DLD1 (cell line): Measurements from ENCODE around the gene GPR39.

Experiments used
- in situ Hi-C: cut with HindIII; loops from 2 replicates; pipeline ENCODE4 v1.10.0; 2017; ENCODE audit warnings: low sequenced_read_pairs

The GPR39 gene

DNA sequence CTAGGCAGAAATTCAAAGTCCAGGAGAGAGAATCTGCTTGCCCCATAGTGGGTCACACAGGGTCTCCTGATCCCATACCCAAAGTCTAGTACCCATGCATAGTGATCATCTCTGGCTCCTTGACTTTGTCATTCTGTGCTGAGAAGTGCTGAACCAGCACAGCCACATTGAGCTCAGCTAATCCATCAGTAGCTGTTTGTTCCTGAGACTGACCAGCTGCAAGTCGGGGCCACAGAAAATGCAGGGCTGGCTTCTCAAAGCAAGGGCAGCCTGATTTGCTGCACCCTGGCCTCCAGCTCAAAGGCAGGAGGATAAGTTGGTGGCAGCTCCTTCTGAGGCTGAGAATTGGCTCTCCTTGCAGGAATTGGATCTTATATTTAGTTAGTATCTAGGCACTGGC is 181.2 kb downstream of the GPR39 start:
- in situ Hi-C loops, result no loop called here

DNA sequence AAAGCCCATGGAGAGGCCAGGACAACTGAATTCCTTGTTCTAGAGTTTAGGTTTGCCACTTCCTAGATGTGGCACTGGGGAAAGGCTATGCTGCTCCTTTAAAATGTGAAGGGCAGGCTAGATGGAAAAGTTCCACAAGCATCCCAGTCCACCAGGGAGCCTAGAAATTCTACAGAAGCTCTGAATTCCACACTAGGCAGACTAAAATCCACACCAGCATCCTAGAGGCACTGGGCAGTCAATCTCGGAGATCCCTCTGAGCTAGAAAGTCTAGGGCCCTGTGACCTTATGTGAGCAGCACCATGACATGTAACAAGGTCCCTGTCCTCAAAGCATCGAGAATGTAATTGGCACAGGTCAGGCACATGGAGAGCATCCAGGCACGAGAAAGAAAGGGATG is 181.9 kb downstream of the GPR39 start:
- in situ Hi-C loops, result no loop called here

DNA sequence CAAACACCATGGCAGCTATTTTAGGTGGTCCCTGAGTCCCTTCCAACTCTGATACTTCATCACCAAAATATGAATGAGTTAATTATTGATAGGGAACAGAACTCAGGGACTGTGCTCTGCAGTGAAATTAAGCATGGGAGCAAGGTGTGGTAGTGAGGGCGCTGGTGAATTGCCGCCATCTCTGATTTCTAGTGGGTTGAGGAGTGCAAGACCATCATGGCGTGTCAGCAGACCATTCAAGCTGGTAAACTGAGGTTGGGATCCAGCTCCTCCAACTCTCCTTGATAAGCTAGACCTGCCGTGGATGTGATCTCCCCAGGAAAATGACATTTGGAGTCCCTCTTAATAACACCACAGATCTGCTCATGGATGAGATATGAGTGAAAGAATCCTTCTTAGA is 183.0 kb downstream of the GPR39 start:
- in situ Hi-C loops, result no loop called here

DNA sequence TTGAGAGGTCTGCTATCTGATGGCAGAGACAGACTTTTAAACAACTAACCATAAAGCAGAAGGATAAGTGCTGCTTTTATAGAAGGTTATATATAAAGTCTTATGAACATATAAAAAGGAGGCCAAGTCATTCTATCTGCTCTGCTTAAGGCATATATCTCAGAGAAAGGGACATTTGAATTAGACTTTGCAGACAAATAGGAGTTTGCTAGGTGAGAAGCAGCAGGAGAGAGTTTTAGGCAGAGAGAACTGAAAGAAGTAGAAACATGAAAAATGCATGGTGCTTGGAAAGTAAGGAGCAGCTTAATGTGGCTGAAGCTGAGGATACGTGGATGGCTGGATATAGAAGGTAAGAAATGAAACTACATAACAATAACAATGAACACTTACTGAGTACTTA is 188.0 kb downstream of the GPR39 start:
- in situ Hi-C loops, result no loop called here

DNA sequence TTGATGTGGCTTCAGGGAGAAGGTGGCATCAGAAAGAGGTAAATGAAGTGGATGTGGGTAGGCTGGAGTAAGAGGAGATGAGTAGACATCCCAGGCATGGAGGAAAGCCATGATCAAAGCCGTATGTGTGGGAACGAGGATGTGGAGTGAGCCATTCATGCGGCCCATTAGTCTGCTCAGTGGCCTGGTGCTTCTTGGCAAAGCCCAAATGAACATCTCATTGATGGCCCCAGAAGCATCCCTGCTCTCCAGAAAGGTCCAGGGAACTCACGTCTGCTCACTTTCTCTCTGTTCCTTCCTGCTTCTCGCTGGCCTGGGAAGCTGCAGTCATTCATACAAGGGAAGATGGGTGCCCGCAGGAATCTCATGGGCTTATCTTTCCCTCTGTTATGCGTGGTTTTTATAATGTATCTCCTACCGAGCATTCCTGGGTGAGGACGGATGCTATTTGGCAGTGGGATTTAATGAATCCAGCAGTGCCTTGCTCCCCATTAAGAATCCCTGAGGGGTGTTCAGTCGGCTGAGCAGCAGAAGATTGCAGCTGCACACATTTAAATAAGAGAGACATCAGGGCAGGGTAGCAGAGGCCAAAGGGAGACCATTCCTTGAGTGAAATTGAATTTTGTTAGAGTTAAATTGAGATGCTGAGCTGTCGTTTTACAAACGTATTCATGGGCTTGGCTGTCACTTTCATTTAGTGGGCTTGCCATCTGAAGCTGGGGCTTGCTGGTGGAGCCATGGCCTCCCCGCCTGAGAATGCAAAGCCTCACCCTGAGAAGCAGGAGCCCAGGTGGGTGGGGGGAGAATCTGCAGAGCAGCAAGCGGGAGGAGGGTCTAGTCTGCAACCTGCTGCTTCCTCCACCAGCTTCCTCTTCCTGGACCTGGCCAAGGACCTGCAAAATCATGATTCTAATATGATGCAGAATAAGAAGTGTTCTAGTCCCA is 188.9 kb downstream of the GPR39 start:
- in situ Hi-C loops, result no loop called here

DNA sequence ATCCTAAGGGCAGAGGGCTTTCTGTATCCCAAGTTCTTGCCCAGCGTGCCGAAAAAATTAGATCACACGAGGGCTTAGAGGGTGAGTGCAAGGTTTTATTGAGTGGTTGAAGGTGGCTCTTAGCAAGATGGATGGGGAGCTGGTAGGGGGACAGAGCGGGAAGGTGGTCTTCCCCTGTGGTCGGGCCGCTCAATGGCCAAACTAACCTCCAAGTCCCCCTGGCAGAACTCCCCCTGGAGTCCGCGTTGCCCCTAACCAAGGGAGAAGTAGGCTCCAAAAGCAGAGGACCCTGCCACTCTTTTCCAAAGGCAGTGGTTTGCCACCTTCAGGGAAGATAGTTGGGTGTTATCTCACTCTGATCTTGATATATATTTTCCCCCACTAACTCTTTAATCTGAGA is 190.0 kb downstream of the GPR39 start:
- in situ Hi-C loops, result no loop called here

DNA sequence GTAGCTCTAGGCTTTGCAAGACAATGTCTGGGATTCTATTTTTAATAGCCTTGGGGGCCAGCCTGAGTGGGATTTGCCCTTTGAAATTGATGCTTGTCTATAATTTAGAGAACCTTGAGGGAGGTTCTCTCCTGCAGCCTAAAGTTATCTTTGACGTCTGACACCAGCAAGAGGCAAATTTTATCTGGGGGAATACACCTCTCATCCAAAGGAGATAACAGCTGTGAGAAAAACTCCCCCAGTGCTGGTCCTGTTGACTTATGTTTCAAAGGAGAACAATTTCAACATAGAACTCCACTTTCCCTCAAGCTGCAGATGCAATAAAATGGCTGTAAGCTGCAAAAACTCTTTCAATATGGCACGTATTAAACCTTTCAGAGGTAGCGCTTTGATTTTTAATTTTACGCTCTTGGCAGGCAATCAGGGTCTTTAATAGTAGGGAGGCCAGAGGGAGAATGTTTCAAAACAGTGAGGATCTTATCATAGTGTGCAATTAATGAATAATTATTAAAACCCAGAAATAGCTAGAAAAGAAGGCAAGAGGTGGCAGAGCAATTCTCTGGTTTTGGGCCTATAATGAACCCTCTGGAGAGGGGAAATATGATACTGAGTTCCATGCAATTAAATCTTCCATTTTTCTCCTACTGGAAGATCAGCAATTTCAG is 191.0 kb downstream of the GPR39 start:
- in situ Hi-C loops, result no loop called here

DNA sequence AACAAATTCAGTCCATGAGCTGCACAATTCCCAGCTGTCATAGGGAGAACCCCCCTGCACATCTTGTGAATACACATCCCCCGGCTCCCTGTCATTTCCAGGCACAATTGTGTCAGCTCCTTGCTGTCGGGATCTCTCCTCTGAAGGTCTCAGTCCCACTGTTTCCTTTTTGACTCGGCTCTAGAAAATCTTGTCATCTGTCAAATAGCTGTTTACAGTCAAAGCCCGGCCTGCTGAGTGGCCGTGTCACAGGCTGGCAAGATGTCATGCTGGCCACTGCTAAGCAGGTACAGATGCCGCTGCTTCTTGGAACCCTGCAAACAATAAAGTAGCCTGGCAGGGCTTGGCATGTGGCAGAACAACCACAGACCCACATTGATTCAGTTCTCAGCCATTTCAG is 191.7 kb downstream of the GPR39 start:
- in situ Hi-C loops, result no loop called here

DNA sequence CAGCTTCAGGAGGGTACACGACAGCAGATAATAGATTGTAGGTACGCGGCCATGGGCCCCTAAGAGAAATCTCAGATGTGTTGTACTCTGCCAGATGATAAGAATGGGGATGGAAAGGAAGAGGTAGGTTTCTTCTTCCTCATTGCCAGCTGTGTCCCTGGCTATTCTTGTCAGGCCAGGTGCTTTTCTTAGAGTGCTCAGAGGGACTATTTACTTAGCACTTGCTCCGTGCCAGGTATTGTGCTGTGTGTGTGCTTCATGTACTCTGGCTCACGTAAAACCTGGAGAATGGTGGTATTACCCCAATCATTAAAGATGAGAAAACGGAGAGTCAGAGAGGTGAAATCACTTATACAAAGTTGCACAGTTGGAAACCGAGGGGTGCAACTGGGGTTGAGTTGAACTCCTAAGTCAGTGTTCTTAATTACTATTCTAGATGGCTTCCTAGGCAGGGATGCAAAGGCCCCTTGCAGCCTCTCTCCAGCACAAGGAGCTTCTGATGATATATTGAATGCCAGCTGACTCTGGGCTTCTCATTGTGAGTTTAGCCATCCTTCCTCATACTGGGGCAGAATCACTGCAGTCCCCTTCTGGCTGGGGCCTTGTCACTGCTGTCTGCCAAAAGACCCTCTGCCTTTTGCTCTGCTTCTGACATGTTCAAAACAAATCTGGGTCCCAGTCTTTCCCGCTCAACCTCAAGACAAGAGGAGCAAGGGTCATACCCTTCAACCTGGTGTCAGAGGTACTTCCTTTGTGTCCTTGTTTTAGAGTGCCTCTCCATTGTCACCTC is 192.7 kb downstream of the GPR39 start:
- in situ Hi-C loops, result no loop called here

DNA sequence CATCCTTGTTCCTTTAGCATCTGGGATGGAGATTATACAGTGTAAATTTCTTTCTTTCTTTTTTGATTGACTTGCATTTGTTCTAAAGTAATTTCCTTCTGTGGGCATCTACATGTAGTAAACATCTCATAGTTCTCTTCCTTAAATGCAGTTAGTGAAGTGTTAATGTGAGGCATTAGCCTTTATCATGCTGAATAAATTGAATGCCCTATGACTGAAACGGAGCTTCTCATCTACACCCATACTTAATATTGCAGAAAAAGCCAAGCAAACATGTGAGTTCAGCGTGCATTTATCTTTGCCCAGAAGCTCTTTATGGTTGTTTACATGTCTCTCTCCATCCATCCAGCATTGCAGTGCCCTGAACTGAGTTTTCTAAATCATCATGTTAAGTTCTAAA is 195.1 kb downstream of the GPR39 start:
- in situ Hi-C loops, result no loop called here

DNA sequence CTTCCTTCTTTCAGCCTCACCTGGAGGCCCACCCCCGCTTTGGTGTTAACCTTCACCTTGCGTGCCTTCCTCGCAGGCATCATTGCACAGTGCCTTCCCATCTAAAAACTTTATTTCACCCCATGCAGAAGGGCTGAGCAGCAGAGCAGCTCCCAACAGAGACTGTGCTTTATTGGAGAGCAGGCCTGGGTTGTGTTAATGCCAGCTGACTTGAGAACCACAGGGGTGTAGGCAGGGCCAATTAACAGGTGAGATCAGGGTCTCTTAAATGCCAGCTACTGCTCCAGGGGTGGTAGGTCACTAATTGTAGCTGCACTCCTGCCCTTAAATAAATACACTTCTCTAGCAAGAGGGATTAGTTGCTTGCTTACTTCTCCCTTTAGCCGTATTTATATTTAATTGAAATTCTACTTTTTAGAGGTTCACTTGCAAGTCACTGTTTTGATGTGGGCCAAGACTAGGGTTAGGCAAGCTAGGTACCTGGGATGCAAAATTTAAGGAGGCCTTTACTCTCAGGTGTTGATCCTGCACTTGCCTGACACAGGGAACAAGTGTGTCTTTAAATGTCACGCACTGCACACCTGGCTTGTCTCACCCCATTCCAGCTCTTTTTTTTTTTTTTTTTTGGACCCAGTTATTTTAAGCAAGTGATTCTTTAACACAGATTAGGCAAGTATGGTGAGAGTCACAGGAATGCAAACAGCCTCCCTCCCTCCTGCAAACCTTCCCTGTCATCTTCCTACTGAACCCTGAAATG is 198.9 kb downstream of the GPR39 start:
- in situ Hi-C loops, result no loop called here

DNA sequence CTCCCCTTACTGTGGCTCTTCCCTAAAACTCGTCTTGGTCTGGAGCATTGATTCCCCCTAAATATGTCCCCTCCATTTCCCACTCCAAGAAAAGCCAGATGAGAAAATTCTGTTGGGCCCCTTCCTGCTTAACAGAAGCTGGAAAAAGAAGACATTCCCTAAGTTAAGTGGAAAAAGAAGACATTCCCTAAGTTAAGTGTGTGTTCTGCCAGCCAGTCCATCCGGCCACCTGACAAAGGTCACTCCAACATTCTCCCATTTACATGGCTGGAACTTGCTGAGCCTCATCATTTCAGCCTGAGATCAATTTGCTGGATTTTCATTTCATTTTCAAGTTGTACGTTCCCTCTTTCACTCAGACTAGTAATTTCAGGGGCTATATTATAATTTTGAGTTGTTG is 201.4 kb downstream of the GPR39 start:
- in situ Hi-C loops, result no loop called here

DNA sequence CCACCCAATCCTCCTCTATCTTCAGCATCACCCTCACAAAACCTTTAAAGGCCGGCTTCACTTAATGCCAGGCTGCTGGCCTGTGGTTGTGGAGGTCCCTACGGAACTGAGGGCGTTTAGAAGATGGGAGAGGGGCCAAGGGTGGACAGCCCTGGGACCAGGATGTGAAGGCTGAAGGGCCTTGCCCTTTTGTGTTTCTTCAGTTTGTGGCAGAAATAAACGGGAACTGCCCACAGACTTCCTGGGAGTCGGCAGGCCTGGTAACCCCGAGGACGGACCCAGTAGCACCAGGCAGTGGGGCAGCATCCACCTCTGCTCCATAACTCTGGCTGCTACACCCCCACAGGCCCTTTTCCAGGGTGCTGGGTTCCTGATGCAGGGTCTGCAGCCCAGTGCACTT is 202.1 kb downstream of the GPR39 start:
- in situ Hi-C loops, result no loop called here

DNA sequence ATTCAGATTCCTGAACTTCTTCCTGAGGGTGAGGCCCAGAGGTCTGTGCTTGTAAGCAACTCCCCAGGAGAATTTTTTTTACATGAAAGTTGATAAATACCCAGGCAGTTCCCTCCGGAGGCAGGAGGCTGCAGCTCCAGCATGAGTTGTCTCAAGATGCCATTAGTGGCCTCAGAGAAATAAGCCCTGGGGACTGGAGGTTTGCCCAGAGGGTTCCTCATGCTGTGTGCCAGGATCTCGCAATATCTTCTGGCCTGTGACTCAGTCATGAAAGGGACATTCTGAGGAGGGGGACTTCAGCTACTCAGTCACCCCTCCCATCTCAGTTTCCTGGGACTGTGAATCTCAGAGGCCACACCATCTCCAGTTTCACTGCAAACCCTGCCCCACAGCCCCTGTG is 203.5 kb downstream of the GPR39 start:
- in situ Hi-C loops, result no loop called here

DNA sequence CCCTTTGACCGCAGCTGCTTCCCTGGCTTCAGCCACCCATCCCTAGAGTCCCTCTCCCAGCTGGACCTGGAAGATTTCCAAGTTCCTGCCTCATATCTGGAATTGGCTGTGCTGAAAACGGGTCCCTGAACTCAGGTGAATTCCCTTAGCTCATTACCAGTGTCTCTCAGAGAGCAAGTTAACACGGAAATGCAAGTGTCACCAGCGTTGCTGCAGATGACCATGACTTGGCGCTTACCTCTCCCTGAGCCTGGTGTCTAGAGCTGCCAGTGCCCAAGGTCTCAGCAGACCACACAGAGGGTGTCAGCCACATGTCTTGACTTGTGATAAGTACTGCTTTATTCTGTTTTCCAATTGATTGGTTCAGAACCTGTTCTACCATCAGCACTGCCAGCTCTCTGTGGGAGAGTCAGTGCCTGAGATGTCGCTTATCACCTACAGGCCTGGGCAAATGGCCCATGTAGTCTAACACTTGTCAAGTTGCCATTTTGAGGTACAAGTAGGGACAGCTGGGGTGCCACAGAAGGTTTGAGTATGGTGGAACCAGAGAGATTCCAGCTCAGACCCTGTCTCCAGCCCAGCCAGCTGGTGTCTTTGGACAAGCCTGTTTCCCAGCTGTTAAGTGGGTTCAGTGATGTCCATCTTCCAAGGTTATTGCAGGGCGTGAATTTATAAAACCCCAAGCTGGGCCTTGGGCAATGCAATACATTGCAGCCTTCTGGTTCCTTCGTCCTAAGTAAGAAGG is 204.7 kb downstream of the GPR39 start:
- in situ Hi-C loops, result no loop called here

DNA sequence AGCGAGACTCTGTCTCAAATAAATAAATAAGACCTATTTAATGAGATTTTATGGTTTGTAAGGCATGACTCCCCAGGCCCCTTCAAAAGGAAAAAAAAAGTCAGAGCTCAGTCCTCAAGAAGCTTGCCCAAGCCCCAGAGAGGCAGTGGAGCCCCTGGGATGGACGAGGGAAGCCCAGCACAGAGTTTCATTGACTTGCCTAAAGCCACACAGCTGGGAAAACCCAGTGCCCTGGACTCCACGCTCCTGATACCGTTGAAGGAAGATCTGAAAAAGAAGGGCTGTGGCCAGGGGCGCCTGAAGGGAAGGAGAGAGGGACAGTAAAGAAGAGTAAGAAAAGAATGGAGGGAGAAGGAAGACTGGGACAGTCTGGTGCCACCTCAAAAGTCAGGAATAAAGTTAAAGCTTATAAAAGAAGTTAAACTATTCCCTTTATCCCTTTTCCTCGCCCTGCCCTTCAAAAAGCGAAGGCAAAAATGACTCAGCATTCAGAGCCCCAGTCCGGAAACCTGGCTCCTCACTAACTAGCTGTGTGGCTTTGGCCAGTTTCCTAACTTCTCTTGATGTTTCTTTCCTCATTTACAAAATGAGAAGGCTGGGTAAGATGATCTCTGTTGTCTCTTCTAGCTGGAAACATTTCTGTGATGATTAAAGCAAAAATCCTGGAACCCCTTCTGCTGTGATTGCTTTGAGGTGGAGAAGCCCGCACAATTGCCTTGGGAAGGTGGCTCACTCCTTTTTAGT is 206.7 kb downstream of the GPR39 start:
- in situ Hi-C loops, result no loop called here

DNA sequence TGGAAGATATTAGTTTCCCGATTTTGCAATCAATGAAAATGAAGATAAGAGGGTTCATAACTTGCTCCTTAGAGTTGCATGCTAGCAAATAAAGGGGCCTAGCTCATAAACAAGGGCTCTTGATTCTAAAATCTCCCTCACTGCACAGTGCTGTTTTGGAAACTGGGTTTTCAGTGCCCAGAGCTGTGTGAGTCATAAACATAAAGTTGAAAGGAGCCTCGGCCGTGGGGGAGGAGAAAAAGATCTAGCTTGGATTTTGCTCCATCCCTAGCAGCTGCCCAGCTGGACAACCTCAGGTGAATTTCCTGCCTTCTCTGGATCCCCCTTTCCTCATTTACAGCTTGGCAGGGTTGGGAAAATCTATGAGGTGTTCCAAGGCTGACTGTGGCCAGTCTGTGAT is 210.9 kb downstream of the GPR39 start:
- in situ Hi-C loops, result no loop called here

DNA sequence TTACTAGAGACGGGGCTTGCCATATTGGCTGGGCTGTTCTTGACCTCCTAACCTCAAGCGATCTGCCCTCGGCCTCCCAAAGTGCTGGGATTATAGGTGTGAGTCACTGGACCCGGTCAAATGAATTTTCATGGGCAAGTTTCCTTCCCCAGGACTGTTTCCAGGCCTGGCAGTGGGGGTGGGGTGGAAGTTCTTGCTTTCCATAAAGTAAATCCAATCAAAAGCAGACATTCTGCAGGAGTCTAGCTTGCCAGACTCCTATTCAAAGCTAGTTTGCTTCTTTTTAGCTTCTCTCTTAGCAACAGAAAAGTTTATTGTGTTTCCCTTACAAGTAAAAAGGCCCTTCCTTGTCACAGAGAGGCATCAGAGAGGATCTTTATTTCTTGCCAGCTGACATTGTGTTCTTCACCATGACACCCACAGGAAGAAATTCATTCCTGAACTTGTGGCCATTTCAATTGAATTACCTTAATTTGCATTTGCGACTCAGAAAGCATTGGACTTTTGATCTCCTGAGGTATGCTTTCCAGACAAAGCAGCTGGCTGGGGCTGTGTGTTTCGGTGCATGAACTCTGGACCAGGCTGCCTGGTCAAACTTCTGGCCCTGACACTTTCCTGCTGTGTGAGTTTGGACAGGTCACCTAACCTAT is 215.5 kb downstream of the GPR39 start:
- in situ Hi-C loops, result no loop called here

DNA sequence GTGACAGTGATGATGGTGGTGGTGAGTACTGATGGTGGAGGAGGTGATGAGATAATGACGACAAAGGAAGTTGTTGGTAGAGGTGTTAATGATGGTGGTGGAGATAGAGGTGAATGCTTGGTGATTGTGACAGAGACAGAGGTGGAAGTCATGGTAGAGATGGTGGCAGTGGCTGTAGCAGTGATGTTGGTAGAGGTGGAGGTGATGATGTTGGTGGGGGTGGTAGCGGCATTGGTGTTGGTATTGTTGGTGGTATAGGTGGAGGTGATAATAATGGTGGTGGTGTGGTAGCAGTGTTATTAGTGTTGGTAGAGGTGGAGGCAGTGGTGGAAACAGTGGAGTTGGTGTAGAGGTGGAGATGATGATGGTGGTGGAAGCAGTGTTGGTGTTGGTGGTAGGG is 217.0 kb downstream of the GPR39 start:
- in situ Hi-C loops, result no loop called here
